Tibial nerve (tissue), 4 donors: ENCODE data around the gene CAB39. TPM values are rescaled to one million over a fixed set of nuclear protein-coding genes. Genes with fewer than 3 reads are reported as not detected.
A peak's percentile ranks its signal among the peaks of the same experiment; 100 is the strongest.

Source experiments
- DNase-seq, 2 donors: peaks; one replicate each; pipeline ENCODE4 v3.0.0-alpha.2; 2019; ENCODE audit warnings: low spot score in 2 of 2
- H3K27ac ChIP-seq, 4 donors: fragments of 200-600 bp; sonication (generic) in 3 of 4; one replicate each; pipeline ENCODE4 v1.5.1; 2017 to 2019; ENCODE audit warnings: mild to moderate bottlenecking in 1 of 4
- H3K27me3 ChIP-seq, 2 donors: fragments of 200-600 bp; sonication (generic) in 1 of 2; one replicate each; pipeline versions ENCODE4 v1.5.1 to v1.6.0; 2017 to 2019
- H3K36me3 ChIP-seq, 3 donors: fragments of 200-600 bp; sonication (generic); one replicate each; pipeline ENCODE4 v1.5.1; 2018 to 2019
- H3K4me1 ChIP-seq, 4 donors: fragments of 200-600 bp; sonication (generic) in 3 of 4; one replicate each; pipeline ENCODE4 v1.5.1; 2017 to 2019
- H3K4me3 ChIP-seq, 4 donors: fragments of 200-600 bp; sonication (generic) in 3 of 4; one replicate each; pipeline ENCODE4 v1.5.1; 2017 to 2019; ENCODE audit warnings: mild to moderate bottlenecking in 1 of 4, moderate library complexity in 1 of 4
- H3K9me3 ChIP-seq, 4 donors: fragments of 200-600 bp; sonication (generic) in 3 of 4; one replicate each; pipeline ENCODE4 v1.5.1; 2017 to 2019
- EP300 ChIP-seq, 2 donors: sonication (generic); formaldehyde crosslinking; IDR thresholded peaks; one replicate each; pipeline ENCODE4 v1.6.1; 2017; ENCODE audit warnings: antibody characterized with exemption in 2 of 2, mild to moderate bottlenecking in 1 of 2
- POLR2A ChIP-seq, 2 donors: fragments of 450-650 bp; IDR thresholded peaks; one replicate each; pipeline ENCODE4 v1.6.1; 2017; ENCODE audit warnings: antibody characterized with exemption in 2 of 2, mild to moderate bottlenecking in 2 of 2, moderate library complexity in 2 of 2
- WGBS, 2 donors: methylation state at CpG; one replicate each; pipeline ENCODE4 v1.1.5; 2018; 5-methylcytosine and 5-hydroxymethylcytosine counted together
- small RNA-seq: library from RNA; depleted of rRNA; stranded (forward); fragments of <200 nt; gene quantifications from one replicate; pipeline ENCODE3, GENCODE V24; 2016
- total RNA-seq, 4 donors: library from RNA; depleted of rRNA; stranded (reverse); fragments of >200 nt; gene quantifications; one replicate each; pipeline ENCODE4 v1.1.0, GENCODE V29; 2016
- TF ChIP-seq, protein P1 (sequence below), 5 experiments: fragments of 200-600 bp in 3 of 5; fragments of 450-650 bp in 2 of 5; sonication (generic) in 3 of 5; IDR thresholded peaks; one replicate each; pipeline ENCODE4 v1.5.1; 2016 to 2019; ENCODE audit warnings: antibody characterized with exemption in 5 of 5, mild to moderate bottlenecking in 3 of 5, moderate library complexity in 2 of 5

The CAB39 gene
- total RNA-seq, 4 donors from 2014 or later: 60.0 to 82.2 (median 69.7) TPM

DNA sequence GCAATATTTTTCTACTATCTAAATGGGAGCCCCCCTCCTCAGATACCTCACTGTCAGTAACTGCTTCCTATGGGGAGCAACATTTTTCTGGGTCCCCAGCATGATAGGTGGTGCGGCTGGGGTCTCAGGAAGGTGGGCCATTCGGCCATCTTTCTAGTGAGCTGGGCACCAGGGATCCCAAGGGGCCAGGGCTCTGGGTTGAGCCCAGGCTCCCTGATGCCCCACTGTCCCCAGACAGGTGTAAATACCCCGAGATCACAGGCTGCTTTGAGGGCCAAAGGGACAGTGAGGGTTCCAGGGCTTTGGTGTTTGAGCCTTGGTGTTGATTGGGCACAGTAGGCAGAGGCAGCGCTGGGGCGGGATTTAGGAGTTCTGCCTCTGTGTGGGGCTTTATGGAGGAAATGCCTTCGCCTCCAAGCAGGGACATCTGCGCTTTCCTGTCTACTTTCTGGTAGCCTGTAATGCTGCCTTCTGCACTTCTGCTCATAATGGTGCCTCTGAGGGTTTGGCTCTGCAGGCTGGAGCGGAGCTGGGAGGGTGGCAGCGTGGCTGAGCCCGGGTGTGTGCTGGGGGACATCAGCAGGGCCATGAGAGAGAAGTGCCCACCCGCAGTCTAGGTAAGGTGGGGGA, 157.4 kb downstream of the CAB39 start:
- 82 to 88% methylated on average over 10 to 11 of the region's 11 CpGs for WGBS, 2 donors
- H3K36me3 ChIP-seq: peaks cover 0 to 15% (median 0%) of the 10 kb centered on the region in 3 donors
- DNase-seq: no peak
- H3K4me1 ChIP-seq: peaks cover 0 to 68% (median 31%) of the 10 kb centered on the region in 4 donors
- H3K27me3 ChIP-seq: peaks cover 0 to 12% of the 10 kb centered on the region in 2 donors
- no peak overlapping the region for H3K4me3 ChIP-seq
- TF ChIP-seq POLR2A (IDR thresholded peaks at IDR 0.05) (no peak), EP300 (IDR thresholded peaks at IDR 0.05) (no peak)
- TF ChIP-seq, protein P1, sequence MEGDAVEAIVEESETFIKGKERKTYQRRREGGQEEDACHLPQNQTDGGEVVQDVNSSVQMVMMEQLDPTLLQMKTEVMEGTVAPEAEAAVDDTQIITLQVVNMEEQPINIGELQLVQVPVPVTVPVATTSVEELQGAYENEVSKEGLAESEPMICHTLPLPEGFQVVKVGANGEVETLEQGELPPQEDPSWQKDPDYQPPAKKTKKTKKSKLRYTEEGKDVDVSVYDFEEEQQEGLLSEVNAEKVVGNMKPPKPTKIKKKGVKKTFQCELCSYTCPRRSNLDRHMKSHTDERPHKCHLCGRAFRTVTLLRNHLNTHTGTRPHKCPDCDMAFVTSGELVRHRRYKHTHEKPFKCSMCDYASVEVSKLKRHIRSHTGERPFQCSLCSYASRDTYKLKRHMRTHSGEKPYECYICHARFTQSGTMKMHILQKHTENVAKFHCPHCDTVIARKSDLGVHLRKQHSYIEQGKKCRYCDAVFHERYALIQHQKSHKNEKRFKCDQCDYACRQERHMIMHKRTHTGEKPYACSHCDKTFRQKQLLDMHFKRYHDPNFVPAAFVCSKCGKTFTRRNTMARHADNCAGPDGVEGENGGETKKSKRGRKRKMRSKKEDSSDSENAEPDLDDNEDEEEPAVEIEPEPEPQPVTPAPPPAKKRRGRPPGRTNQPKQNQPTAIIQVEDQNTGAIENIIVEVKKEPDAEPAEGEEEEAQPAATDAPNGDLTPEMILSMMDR (IDR thresholded peaks at IDR 0.05): no peak
- peak overlapping the region in 2 of 4 donors; percentile 12 to 23 for H3K27ac ChIP-seq
- no peaks in the 10 kb centered on the region for H3K9me3 ChIP-seq

Small RNA genes within 50 kb of the gene (small RNA-seq; reads per million reads assigned to genes)
- gene BANF1P3 (not detected), gene RNU6-268P (not detected)

Other genes with a start within 250 kb of the CAB39 start
- 100 to 1,000 TPM in 3 of 4 donors, 10 to 100 TPM in 1; 80.1 to 146 (median 128) TPM for gene ITM2C, start 152.1 kb downstream of the CAB39 start, total RNA-seq
- gene GPR55, start 212.4 kb downstream of the CAB39 start, total RNA-seq: under 1 TPM in 1 of 4 donors, not detected in 3; 0.21 TPM